DND-41 (cell line): ENCODE data around the gene UGT3A1.

Source experiments
- ATAC-seq: fragments of 200-7000 bp; cut with Tn5 transposase; 3 replicates; pipeline ENCODE4 v1.9.1; 2021; ENCODE audit warnings: low read depth; ENCODE audit not compliant: insufficient read depth
- DNase-seq: peaks from one replicate; pipeline ENCODE4 v3.0.0-alpha.2; 2020
- H2AFZ ChIP-seq: 2 replicates; pipeline ENCODE4 v1.6.0; 2012; ENCODE audit warnings: low read depth, low read length
- H3K27ac ChIP-seq: 2 replicates; pipeline ENCODE4 v1.5.1; 2012; ENCODE audit warnings: low read length, inconsistent platforms
- H3K27me3 ChIP-seq: fragments of 200-600 bp; sonication (generic); 2 replicates; pipeline ENCODE4 v1.6.0; 2012; ENCODE audit warnings: low read length, mild to moderate bottlenecking, inconsistent platforms; ENCODE audit not compliant: insufficient read depth, poor library complexity
- H3K36me3 ChIP-seq: 2 replicates; pipeline ENCODE4 v1.5.1; 2012; ENCODE audit warnings: low read length, inconsistent platforms; ENCODE audit not compliant: insufficient read depth
- H3K4me1 ChIP-seq: 2 replicates; pipeline ENCODE4 v1.5.1; 2012; ENCODE audit warnings: mild to moderate bottlenecking, low read length; ENCODE audit not compliant: insufficient read depth
- H3K4me2 ChIP-seq: 2 replicates; pipeline ENCODE4 v1.6.0; 2012; ENCODE audit warnings: mild to moderate bottlenecking, moderate library complexity, low read length, inconsistent platforms; ENCODE audit not compliant: insufficient read depth
- H3K4me3 ChIP-seq, 2 experiments: fragments of 200-600 bp in 1 of 2; shearing (Covaris generic) in 1 of 2; 2 replicates each; pipeline ENCODE4 v1.5.1; 2012 to 2016; ENCODE audit warnings: inconsistent platforms in 2 of 2, low read length in 2 of 2, mild to moderate bottlenecking in 2 of 2, low read depth in 1 of 2, moderate library complexity in 1 of 2
- H3K79me2 ChIP-seq: 2 replicates; pipeline ENCODE4 v1.6.0; 2012; ENCODE audit warnings: low read length, inconsistent platforms; ENCODE audit not compliant: insufficient read depth
- H3K9ac ChIP-seq: 2 replicates; pipeline ENCODE4 v1.6.0; 2012; ENCODE audit warnings: low read depth, mild to moderate bottlenecking, inconsistent platforms, low read length, moderate library complexity
- H3K9me3 ChIP-seq: 2 replicates; pipeline ENCODE4 v1.5.1; 2012; ENCODE audit warnings: low read length, moderate library complexity, mild to moderate bottlenecking, inconsistent platforms; ENCODE audit not compliant: insufficient read depth, severe bottlenecking
- H4K20me1 ChIP-seq: 2 replicates; pipeline ENCODE4 v1.6.0; 2012; ENCODE audit warnings: low read length; ENCODE audit not compliant: insufficient read depth
- CTCF ChIP-seq: IDR thresholded peaks from 2 replicates; pipeline ENCODE4 v1.5.1; 2012; ENCODE audit warnings: borderline replicate concordance, low read length, moderate library complexity, mild to moderate bottlenecking; ENCODE audit not compliant: poor library complexity, severe bottlenecking; ENCODE audit errors: extremely low read depth
- EZH2 ChIP-seq: IDR thresholded peaks from 3 replicates; pipeline ENCODE4 v1.6.1; 2012; ENCODE audit warnings: borderline replicate concordance, low read depth, mild to moderate bottlenecking, moderate library complexity, low read length, inconsistent platforms; ENCODE audit not compliant: severe bottlenecking

The UGT3A1 gene

DNA sequence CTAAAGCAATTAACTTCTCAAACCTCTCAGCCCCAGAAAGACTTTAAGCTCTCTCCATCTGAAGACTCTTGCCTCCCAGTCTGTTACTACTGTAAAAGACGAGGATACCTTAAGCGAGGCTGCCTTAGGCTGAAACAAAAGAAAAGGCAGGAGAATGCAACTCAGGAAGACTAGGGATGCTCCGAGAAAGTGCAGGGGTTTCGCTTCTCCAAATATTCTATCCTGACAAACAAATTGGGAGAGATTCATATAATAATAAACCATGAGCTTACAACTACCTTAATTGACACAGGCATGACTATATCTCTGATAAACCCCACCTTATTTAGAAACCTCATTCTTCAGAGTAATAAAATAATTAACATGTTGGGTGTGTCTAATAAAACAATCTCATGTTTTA, 4.9 kb upstream of the UGT3A1 start:
- H3K4me3 ChIP-seq, result no peak overlapping the region
- H4K20me1 ChIP-seq, result no peaks in the 10 kb centered on the region
- H3K36me3 ChIP-seq, result no peaks in the 10 kb centered on the region
- no peak for ATAC-seq
- no peak overlapping the region for H3K4me2 ChIP-seq
- TF ChIP-seq EZH2 (no peak), CTCF (no peak)
- no peaks in the 10 kb centered on the region for H3K79me2 ChIP-seq
- no peak overlapping the region for H3K9ac ChIP-seq
- H3K27me3 ChIP-seq, result no peaks in the 10 kb centered on the region
- H3K4me1 ChIP-seq, result no peaks in the 10 kb centered on the region
- no peak overlapping the region for H2AFZ ChIP-seq
- H3K27ac ChIP-seq, result no peak overlapping the region
- H3K9me3 ChIP-seq, result no peaks in the 10 kb centered on the region
- DNase-seq, result no peak

- no peaks in the 10 kb centered on the region for H3K79me2 ChIP-seq
- no peaks in the 10 kb centered on the region for H3K27me3 ChIP-seq
- H3K4me2 ChIP-seq, result no peak overlapping the region
- H2AFZ ChIP-seq, result no peak overlapping the region
- no peak overlapping the region for H3K9ac ChIP-seq
- ATAC-seq (no peak), DNase-seq (no peak)
- H3K27ac ChIP-seq, result no peak overlapping the region
- no peaks in the 10 kb centered on the region for H4K20me1 ChIP-seq
- no peaks in the 10 kb centered on the region for H3K4me1 ChIP-seq
- no peak overlapping the region for H3K4me3 ChIP-seq
- TF ChIP-seq CTCF (no peak), EZH2 (no peak)
- H3K36me3 ChIP-seq, result no peaks in the 10 kb centered on the region
- peaks cover 2% of the 10 kb centered on the region for H3K9me3 ChIP-seq
Observed at GRCh38 chr5:35990520-35990919, 670 bp downstream of the UGT3A1 start.

DNA sequence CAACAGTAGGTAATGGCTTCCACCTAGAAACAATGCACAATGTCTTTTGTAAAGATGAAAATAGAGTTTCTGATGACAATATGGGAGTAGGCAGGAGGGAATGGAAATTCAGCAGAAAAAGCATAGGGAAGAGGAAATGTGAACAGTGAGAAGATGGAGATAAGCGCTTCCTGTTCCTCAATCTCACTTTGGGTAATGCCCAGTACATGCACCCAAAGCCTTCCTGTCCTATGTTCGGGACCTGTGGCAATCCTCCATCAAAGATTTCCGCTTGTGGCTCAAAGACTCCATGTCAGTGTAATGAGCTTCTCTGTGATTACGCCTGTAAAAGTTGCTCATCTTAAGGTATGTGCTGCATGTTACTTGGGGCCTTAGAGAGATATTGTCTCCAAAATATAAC, 2.7 kb downstream of the UGT3A1 start:
- no peak for TF ChIP-seq CTCF
- TF ChIP-seq EZH2, result no peak
- no peak for ATAC-seq
- H3K4me2 ChIP-seq, result no peak overlapping the region
- H3K9ac ChIP-seq, result no peak overlapping the region
- no peak for DNase-seq
- no peak overlapping the region for H2AFZ ChIP-seq
- H4K20me1 ChIP-seq, result no peaks in the 10 kb centered on the region
- H3K4me1 ChIP-seq, result no peaks in the 10 kb centered on the region
- H3K9me3 ChIP-seq, result peaks cover 2% of the 10 kb centered on the region
- no peaks in the 10 kb centered on the region for H3K27me3 ChIP-seq
- no peak overlapping the region for H3K4me3 ChIP-seq
- H3K79me2 ChIP-seq, result no peaks in the 10 kb centered on the region
- no peaks in the 10 kb centered on the region for H3K36me3 ChIP-seq
- H3K27ac ChIP-seq, result no peak overlapping the region

DNA sequence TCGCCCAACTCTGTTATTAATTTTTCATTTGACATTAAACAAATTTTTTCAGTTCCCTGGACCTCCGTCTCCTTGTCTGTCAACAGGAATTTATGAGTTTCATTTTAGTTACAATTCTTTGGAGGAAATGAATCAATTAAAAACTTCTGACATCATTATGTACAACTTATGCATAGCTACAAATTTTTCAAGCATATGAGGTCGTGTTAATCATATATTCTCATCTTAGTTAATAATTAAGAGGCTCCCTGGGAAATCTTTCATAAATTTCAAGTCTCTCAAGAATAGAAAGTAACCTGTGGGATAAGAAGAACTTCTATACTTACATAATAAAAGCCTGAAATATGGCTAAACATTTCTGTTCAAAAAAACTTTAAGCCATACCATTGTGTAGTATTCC, 3.4 kb downstream of the UGT3A1 start:
- no peak overlapping the region for H3K4me3 ChIP-seq
- no peak overlapping the region for H3K27ac ChIP-seq
- DNase-seq (no peak), ATAC-seq (no peak)
- H3K79me2 ChIP-seq, result no peaks in the 10 kb centered on the region
- H2AFZ ChIP-seq, result no peak overlapping the region
- H3K4me1 ChIP-seq, result no peaks in the 10 kb centered on the region
- peaks cover 3% of the 10 kb centered on the region for H3K9me3 ChIP-seq
- H3K4me2 ChIP-seq, result no peak overlapping the region
- TF ChIP-seq EZH2 (no peak), CTCF (no peak)
- no peak overlapping the region for H3K9ac ChIP-seq
- no peaks in the 10 kb centered on the region for H3K27me3 ChIP-seq
- no peaks in the 10 kb centered on the region for H4K20me1 ChIP-seq
- H3K36me3 ChIP-seq, result no peaks in the 10 kb centered on the region
